HepG2 (cell line): Measurements from ENCODE around the gene ETFB. TPM values are rescaled to one million over a fixed set of nuclear protein-coding genes. Genes with fewer than 3 reads are reported as not detected.

Experiments used
- AGO2 ChIP-seq: fragments of 200-400 bp; formaldehyde crosslinking; optimal IDR thresholded peaks from 2 replicates; pipeline ENCODE3; 2017; ENCODE audit warnings: mild to moderate bottlenecking, low read depth, low read length, moderate library complexity
- NFKBIZ ChIP-seq: IDR thresholded peaks from 2 replicates; pipeline ENCODE4 v1.6.1; 2018; ENCODE audit warnings: missing genetic modification reagents, missing compliant biosample characterization
- POGZ ChIP-seq: sonication (generic); formaldehyde crosslinking; IDR thresholded peaks from 2 replicates; pipeline ENCODE4 v1.4.0; 2020; ENCODE audit warnings: mild to moderate bottlenecking, missing genetic modification reagents
- SALL2 ChIP-seq: sonication (generic); formaldehyde crosslinking; IDR thresholded peaks from 2 replicates; pipeline ENCODE4 v1.8.1; 2023; ENCODE audit warnings: mild to moderate bottlenecking, missing genetic modification reagents, inconsistent platforms
- SIN3A ChIP-seq: IDR thresholded peaks from 2 replicates; pipeline ENCODE4 v1.6.1; 2011; ENCODE audit warnings: low read depth, mild to moderate bottlenecking, control low read depth, low read length, borderline replicate concordance
- SRSF1 ChIP-seq: fragments of 200-400 bp; formaldehyde crosslinking; optimal IDR thresholded peaks from 2 replicates; pipeline ENCODE3; 2017; ENCODE audit warnings: mild to moderate bottlenecking, low read depth, low read length, moderate library complexity
- TBP ChIP-seq: sonication (generic); formaldehyde crosslinking; IDR thresholded peaks from 2 replicates; pipeline ENCODE4 v1.5.0; 2020; ENCODE audit warnings: missing genetic modification reagents
- ZBTB1 ChIP-seq: sonication (generic); formaldehyde crosslinking; IDR thresholded peaks from 2 replicates; pipeline ENCODE4 v1.4.0; 2020; ENCODE audit warnings: missing genetic modification reagents, borderline replicate concordance
- ZNF329 ChIP-seq: sonication (generic); formaldehyde crosslinking; IDR thresholded peaks from 2 replicates; pipeline ENCODE4 v1.9.0; 2021; ENCODE audit warnings: low read depth, mild to moderate bottlenecking, missing genetic modification reagents
- ZNF530 ChIP-seq: sonication (generic); formaldehyde crosslinking; IDR thresholded peaks from 2 replicates; pipeline ENCODE4 v1.5.0; 2020; ENCODE audit warnings: low read depth, mild to moderate bottlenecking, missing genetic modification reagents
- ZNF772 ChIP-seq: sonication (generic); formaldehyde crosslinking; IDR thresholded peaks from 2 replicates; pipeline ENCODE4 v1.5.0; 2020; ENCODE audit warnings: mild to moderate bottlenecking, missing genetic modification reagents
- polyA plus RNA-seq, 8 experiments: library from polyadenylated mRNA; depleted of rRNA in 3 of 8; stranded (reverse) in 7 of 8; unstranded in 1 of 8; fragments of >200 nt; fragmentation: Illumina TruSeq in 4 of 8; extraction: Trizol in 4 of 8; gene quantifications; 2 replicates each; pipeline versions ENCODE4 v1.2.1 to v1.2.3, GENCODE V29; 2011 to 2016; ENCODE audit warnings: low read depth in 4 of 8, missing spikeins in 1 of 8, mixed read lengths in 1 of 8; ENCODE audit not compliant: insufficient read depth in 1 of 8
- total RNA-seq, 5 experiments: library from RNA; depleted of rRNA; stranded (reverse); fragments of >200 nt; fragmentation: Illumina TruSeq; extraction: Trizol; gene quantifications; 2 replicates each; pipeline ENCODE4 v1.2.3, GENCODE V29; 2016; ENCODE audit warnings: low read depth in 1 of 5
- TF ChIP-seq, protein P1 (sequence below): sonication (generic); formaldehyde crosslinking; IDR thresholded peaks from 2 replicates; pipeline ENCODE4 v1.4.0; 2020; ENCODE audit warnings: missing genetic modification reagents, low read depth, mild to moderate bottlenecking, borderline replicate concordance
- TF ChIP-seq, protein P2 (sequence below): IDR thresholded peaks from 2 replicates; pipeline ENCODE4 v1.6.1; 2016; ENCODE audit warnings: low read depth, missing genetic modification reagents, missing compliant biosample characterization
- TF ChIP-seq, protein P3 (sequence below): sonication (generic); formaldehyde crosslinking; IDR thresholded peaks from 2 replicates; pipeline ENCODE4 v1.5.1; 2020; ENCODE audit warnings: missing genetic modification reagents, mild to moderate bottlenecking, borderline replicate concordance
- TF ChIP-seq, protein P4 (sequence below): sonication (generic); formaldehyde crosslinking; IDR thresholded peaks from 2 replicates; pipeline ENCODE4 v1.8.1; 2023; ENCODE audit warnings: mild to moderate bottlenecking, missing genetic modification reagents
- TF ChIP-seq, protein P5 (sequence below): sonication (generic); formaldehyde crosslinking; IDR thresholded peaks from 2 replicates; pipeline ENCODE4 v1.5.1; 2020; ENCODE audit warnings: missing genetic modification reagents, mild to moderate bottlenecking, borderline replicate concordance
- TF ChIP-seq, protein P6 (sequence below): sonication (generic); formaldehyde crosslinking; IDR thresholded peaks from 2 replicates; pipeline ENCODE4 v1.4.0; 2020; ENCODE audit warnings: low read depth, mild to moderate bottlenecking, missing genetic modification reagents

The ETFB gene
- total and polyA plus RNA-seq, 2 of the 13 experiments (the other 11 are each of a cell fraction or from before 2014, with no cell fraction given) = 678 to 1,314 TPM

DNA sequence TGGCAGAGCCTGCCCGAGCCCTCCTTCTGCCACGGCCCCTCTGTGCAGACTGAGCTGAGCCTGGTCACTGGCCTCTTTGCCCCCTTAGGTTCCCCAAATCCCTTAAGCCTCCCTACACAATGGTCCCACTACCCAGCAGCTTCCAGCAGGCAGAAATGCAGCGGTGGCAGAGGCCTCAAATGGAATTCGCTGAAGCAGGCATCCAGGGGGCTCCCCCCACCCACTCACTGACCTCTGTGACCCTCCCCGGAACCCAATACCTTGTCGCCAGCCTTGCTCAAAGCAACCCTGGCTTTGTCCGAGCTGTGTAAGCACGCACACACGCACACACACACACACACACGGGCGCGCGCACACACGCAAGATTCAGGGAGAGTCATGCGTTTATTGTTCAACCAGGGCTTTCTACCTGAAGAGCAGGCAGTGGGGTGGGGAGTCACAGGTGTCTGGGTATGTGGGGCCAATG is 21.8 kb upstream of the ETFB start, which contains the start of gene LIM2 (continued):
- TF ChIP-seq, protein P1, sequence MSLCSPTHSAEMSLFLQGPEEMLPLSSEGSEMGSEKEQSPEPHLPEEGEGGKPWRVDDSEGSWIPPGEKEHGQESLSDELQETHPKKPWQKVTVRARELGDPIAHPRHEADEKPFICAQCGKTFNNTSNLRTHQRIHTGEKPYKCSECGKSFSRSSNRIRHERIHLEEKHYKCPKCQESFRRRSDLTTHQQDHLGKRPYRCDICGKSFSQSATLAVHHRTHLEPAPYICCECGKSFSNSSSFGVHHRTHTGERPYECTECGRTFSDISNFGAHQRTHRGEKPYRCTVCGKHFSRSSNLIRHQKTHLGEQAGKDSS (CRISPR knock-in tag) = no peak
- TF ChIP-seq NFKBIZ (CRISPR knock-in tag) = no peak
- TF ChIP-seq ZNF530 (CRISPR knock-in tag) = no peak
- TF ChIP-seq SALL2 = 0 out of 2 replicates have a peak, but pooled peaks have one; percentile 19
- 0 out of 2 replicates have a peak, but pooled peaks have one; percentile 27 for TF ChIP-seq POGZ (CRISPR knock-in tag)
- TF ChIP-seq ZNF772 (CRISPR knock-in tag) = no peak
- TF ChIP-seq, protein P2, sequence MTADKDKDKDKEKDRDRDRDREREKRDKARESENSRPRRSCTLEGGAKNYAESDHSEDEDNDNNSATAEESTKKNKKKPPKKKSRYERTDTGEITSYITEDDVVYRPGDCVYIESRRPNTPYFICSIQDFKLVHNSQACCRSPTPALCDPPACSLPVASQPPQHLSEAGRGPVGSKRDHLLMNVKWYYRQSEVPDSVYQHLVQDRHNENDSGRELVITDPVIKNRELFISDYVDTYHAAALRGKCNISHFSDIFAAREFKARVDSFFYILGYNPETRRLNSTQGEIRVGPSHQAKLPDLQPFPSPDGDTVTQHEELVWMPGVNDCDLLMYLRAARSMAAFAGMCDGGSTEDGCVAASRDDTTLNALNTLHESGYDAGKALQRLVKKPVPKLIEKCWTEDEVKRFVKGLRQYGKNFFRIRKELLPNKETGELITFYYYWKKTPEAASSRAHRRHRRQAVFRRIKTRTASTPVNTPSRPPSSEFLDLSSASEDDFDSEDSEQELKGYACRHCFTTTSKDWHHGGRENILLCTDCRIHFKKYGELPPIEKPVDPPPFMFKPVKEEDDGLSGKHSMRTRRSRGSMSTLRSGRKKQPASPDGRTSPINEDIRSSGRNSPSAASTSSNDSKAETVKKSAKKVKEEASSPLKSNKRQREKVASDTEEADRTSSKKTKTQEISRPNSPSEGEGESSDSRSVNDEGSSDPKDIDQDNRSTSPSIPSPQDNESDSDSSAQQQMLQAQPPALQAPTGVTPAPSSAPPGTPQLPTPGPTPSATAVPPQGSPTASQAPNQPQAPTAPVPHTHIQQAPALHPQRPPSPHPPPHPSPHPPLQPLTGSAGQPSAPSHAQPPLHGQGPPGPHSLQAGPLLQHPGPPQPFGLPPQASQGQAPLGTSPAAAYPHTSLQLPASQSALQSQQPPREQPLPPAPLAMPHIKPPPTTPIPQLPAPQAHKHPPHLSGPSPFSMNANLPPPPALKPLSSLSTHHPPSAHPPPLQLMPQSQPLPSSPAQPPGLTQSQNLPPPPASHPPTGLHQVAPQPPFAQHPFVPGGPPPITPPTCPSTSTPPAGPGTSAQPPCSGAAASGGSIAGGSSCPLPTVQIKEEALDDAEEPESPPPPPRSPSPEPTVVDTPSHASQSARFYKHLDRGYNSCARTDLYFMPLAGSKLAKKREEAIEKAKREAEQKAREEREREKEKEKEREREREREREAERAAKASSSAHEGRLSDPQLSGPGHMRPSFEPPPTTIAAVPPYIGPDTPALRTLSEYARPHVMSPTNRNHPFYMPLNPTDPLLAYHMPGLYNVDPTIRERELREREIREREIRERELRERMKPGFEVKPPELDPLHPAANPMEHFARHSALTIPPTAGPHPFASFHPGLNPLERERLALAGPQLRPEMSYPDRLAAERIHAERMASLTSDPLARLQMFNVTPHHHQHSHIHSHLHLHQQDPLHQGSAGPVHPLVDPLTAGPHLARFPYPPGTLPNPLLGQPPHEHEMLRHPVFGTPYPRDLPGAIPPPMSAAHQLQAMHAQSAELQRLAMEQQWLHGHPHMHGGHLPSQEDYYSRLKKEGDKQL (CRISPR knock-in tag) = no peak
- TF ChIP-seq, protein P3, sequence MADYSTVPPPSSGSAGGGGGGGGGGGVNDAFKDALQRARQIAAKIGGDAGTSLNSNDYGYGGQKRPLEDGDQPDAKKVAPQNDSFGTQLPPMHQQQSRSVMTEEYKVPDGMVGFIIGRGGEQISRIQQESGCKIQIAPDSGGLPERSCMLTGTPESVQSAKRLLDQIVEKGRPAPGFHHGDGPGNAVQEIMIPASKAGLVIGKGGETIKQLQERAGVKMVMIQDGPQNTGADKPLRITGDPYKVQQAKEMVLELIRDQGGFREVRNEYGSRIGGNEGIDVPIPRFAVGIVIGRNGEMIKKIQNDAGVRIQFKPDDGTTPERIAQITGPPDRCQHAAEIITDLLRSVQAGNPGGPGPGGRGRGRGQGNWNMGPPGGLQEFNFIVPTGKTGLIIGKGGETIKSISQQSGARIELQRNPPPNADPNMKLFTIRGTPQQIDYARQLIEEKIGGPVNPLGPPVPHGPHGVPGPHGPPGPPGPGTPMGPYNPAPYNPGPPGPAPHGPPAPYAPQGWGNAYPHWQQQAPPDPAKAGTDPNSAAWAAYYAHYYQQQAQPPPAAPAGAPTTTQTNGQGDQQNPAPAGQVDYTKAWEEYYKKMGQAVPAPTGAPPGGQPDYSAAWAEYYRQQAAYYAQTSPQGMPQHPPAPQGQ (CRISPR knock-in tag) = no peak
- TF ChIP-seq ZNF329 (CRISPR knock-in tag) = no peak
- TF ChIP-seq, protein P4, sequence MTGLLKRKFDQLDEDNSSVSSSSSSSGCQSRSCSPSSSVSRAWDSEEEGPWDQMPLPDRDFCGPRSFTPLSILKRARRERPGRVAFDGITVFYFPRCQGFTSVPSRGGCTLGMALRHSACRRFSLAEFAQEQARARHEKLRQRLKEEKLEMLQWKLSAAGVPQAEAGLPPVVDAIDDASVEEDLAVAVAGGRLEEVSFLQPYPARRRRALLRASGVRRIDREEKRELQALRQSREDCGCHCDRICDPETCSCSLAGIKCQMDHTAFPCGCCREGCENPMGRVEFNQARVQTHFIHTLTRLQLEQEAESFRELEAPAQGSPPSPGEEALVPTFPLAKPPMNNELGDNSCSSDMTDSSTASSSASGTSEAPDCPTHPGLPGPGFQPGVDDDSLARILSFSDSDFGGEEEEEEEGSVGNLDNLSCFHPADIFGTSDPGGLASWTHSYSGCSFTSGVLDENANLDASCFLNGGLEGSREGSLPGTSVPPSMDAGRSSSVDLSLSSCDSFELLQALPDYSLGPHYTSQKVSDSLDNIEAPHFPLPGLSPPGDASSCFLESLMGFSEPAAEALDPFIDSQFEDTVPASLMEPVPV (CRISPR knock-in tag) = no peak
- TF ChIP-seq SRSF1 = no peak
- TF ChIP-seq, protein P5, sequence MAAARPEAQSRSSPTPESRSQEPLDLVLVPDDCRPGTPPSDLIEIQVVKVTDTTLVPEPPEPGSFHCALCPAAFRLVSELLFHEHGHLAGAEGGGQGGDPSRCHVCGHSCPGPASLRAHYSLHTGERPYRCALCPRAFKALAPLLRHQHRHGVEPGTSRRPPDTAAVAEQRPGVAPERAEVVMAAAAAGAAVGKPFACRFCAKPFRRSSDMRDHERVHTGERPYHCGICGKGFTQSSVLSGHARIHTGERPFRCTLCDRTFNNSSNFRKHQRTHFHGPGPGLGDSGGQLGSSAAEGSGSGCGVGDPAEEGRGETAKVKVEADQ = no peak
- TF ChIP-seq ZBTB1 (CRISPR knock-in tag) = no peak
- TF ChIP-seq, protein P6, sequence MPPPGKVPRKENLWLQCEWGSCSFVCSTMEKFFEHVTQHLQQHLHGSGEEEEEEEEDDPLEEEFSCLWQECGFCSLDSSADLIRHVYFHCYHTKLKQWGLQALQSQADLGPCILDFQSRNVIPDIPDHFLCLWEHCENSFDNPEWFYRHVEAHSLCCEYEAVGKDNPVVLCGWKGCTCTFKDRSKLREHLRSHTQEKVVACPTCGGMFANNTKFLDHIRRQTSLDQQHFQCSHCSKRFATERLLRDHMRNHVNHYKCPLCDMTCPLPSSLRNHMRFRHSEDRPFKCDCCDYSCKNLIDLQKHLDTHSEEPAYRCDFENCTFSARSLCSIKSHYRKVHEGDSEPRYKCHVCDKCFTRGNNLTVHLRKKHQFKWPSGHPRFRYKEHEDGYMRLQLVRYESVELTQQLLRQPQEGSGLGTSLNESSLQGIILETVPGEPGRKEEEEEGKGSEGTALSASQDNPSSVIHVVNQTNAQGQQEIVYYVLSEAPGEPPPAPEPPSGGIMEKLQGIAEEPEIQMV (CRISPR knock-in tag) = no peak
- TF ChIP-seq SIN3A = no peak
- TF ChIP-seq AGO2 = no peak
- TF ChIP-seq TBP (CRISPR knock-in tag) = no peak
